Right lobe of liver (tissue), 6 donors: Measurements from ENCODE around the gene CDKN2B-AS1. TPM values are rescaled to one million over a fixed set of nuclear protein-coding genes. Genes with fewer than 3 reads are reported as not detected.

Experiments used
- ATAC-seq, 4 donors: fragments of 200-7000 bp; cut with Tn5 transposase; one replicate each; pipeline ENCODE4 v1.9.1; 2020; ENCODE audit warnings: mild to moderate bottlenecking in 4 of 4, moderate library complexity in 4 of 4
- DNase-seq, 3 donors: peaks; one replicate each; pipeline ENCODE4 v3.0.0-alpha.2; 2020
- H3K27ac ChIP-seq, 3 donors: fragments of 200-600 bp; one replicate each; pipeline ENCODE4 v1.8.0; 2022
- H3K27me3 ChIP-seq, 2 donors: fragments of 200-600 bp; one replicate each; pipeline ENCODE4 v1.8.0; 2022
- H3K36me3 ChIP-seq, 4 donors: fragments of 200-600 bp; sonication (generic) in 1 of 4; one replicate each; pipeline versions ENCODE4 v1.5.1 to v1.8.0; 2017 to 2022; ENCODE audit warnings: control low read depth in 1 of 4
- H3K4me1 ChIP-seq, 4 donors: fragments of 200-600 bp; sonication (generic) in 1 of 4; one replicate each; pipeline versions ENCODE4 v1.5.1 to v1.8.0; 2017 to 2022; ENCODE audit warnings: control low read depth in 1 of 4
- H3K4me3 ChIP-seq, 3 donors: fragments of 200-600 bp; one replicate each; pipeline ENCODE4 v1.8.0; 2022
- H3K9me3 ChIP-seq, 4 donors: fragments of 200-600 bp; sonication (generic) in 1 of 4; one replicate each; pipeline versions ENCODE4 v1.5.1 to v1.8.0; 2017 to 2022; ENCODE audit warnings: control low read depth in 1 of 4
- CTCF ChIP-seq, 4 donors: fragments of 200-600 bp in 3 of 4; fragments of 450-650 bp in 1 of 4; IDR thresholded peaks; one replicate each; pipeline versions ENCODE4 v1.5.1 to v1.8.0; 2016 to 2022; ENCODE audit warnings: antibody characterized with exemption in 4 of 4, mild to moderate bottlenecking in 2 of 4
- POLR2A ChIP-seq: fragments of 450-650 bp; IDR thresholded peaks from one replicate; pipeline ENCODE4 v1.6.1; 2017; ENCODE audit warnings: antibody characterized with exemption, mild to moderate bottlenecking
- WGBS: methylation state at CpG from one replicate; pipeline ENCODE4 v1.1.6; 2018; ENCODE audit warnings: low coverage, low lambda C conversion rate; ENCODE audit not compliant: insufficient coverage; ENCODE audit errors: missing lambda C conversion rate; 5-methylcytosine and 5-hydroxymethylcytosine counted together
- intact Hi-C, 2 donors: fragments of 100-400 bp; cut with DNase I; formaldehyde crosslinking; loops; one replicate each; pipeline versions ENCODE4 v1.11.2 to v1.14.1; 2022
- total RNA-seq, 6 experiments: library from RNA; depleted of rRNA in 2 of 6; stranded (reverse); fragments of >200 nt in 2 of 6; fragmentation: NEBNext Ultra II Directional in 3 of 6; extraction: Animal tissue kit (Norgen Biotek cat#: 25700) in 3 of 6; gene quantifications; one replicate each; pipeline versions ENCODE4 v1.1.0 to v1.2.4, GENCODE V29; 2016 to 2023
- donor health status: DM: no; HTN: yes; CAD: no.
- donor health status: DM: no; HTN: no; CAD: no.
- donor health status: DM: no; HTN: no; CAD: no.
- donor health status: DM: no; HTN: yes; CAD: no.
- donor health status: DM: no; HTN: yes; CAD: no.

CDKN2B-AS1 gene
- total RNA-seq, 6 experiments from 2014 or later, result 0.13 to 0.37 (median 0.21) TPM; not detected in 2

DNA sequence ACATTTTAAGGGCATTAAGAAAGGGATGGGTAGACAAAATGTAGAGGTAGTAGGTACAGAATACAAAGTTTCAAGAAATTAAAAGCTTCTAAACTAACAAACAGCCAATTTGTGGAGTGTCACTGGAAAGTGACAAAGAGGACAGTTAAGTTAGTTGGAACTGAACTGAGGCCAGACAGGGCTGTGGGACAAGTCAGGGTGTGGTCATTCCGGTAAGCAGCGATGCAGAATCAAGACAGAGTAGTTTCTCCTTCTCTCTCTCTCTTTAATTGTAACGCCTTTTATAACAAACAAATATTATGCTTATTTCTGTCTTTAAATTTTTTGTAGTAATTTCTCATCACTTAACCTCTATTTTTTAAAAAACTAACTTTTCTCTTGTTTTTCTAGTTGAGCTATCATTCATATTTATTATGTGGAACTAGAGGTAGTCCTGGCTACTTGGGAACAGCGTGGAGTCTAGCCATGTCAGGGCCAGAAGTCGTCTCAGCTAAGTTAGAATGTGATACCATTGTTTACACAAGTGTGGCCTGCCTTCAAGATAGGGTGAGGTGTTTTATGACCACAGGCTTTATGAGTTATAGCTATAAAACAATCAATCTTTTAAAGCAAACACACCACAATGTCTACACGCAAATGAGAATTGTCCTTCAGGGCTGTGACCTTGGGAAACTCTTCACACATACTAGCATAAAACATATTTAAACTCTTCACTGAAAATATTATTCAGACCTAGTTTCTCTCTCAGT lies 129.8 kb downstream of the CDKN2B-AS1 start:
- H3K4me1 ChIP-seq, result no peaks in the 10 kb centered on the region
- H3K27me3 ChIP-seq, result no peaks in the 10 kb centered on the region
- no peak overlapping the region for H3K4me3 ChIP-seq
- TF ChIP-seq POLR2A, result no peak
- TF ChIP-seq CTCF (IDR thresholded peaks at IDR 0.05), result no peak
- no peaks in the 10 kb centered on the region for H3K36me3 ChIP-seq
- no peak overlapping the region for H3K27ac ChIP-seq
- DNase-seq (no peak), ATAC-seq (no peak)
- WGBS, result 54% methylated on average over 6 of the region's 6 CpGs
- intact Hi-C loops, result no loop called here
- H3K9me3 ChIP-seq, result no peaks in the 10 kb centered on the region

GRCh38 chr9:22129133-22129532 lies 134.5 kb downstream of the CDKN2B-AS1 start:
- 29% methylated on average over 1 of the region's 1 CpG for WGBS
- no peak for ATAC-seq
- no peaks in the 10 kb centered on the region for H3K9me3 ChIP-seq
- intact Hi-C loops, result no loop called here
- no peaks in the 10 kb centered on the region for H3K36me3 ChIP-seq
- no peak overlapping the region for H3K4me3 ChIP-seq
- no peaks in the 10 kb centered on the region for H3K27me3 ChIP-seq
- no peaks in the 10 kb centered on the region for H3K4me1 ChIP-seq
- no peak overlapping the region for H3K27ac ChIP-seq
- no peak for DNase-seq
- TF ChIP-seq POLR2A (no peak), CTCF (IDR thresholded peaks at IDR 0.05) (no peak)

GRCh38 chr9:22129633-22130032 lies 135.0 kb downstream of the CDKN2B-AS1 start:
- Histone ChIP-seq H3K4me1 (no peaks in the 10 kb centered on the region), H3K27ac (no peak overlapping the region), H3K4me3 (no peak overlapping the region), H3K36me3 (no peaks in the 10 kb centered on the region), H3K27me3 (no peaks in the 10 kb centered on the region), H3K9me3 (no peaks in the 10 kb centered on the region)
- DNase-seq, result no peak
- no peak for ATAC-seq
- TF ChIP-seq CTCF (IDR thresholded peaks at IDR 0.05) (no peak), POLR2A (no peak)
- WGBS, result 50% methylated on average over 3 of the region's 3 CpGs
- intact Hi-C loops, result no loop called here

- H3K27ac ChIP-seq, result no peak overlapping the region
- ATAC-seq (no peak), DNase-seq (no peak)
- intact Hi-C loops, result no loop called here
- no peaks in the 10 kb centered on the region for H3K4me1 ChIP-seq
- TF ChIP-seq CTCF (IDR thresholded peaks at IDR 0.05) (no peak), POLR2A (no peak)
- no peaks in the 10 kb centered on the region for H3K36me3 ChIP-seq
- H3K9me3 ChIP-seq, result no peaks in the 10 kb centered on the region
- no peak overlapping the region for H3K4me3 ChIP-seq
- H3K27me3 ChIP-seq, result no peaks in the 10 kb centered on the region
Observed at GRCh38 chr9:22131817-22132216, 137.2 kb downstream of the CDKN2B-AS1 start.
